Neural crest cell (in vitro differentiated cells): Measurements from ENCODE around the gene KRT9. TPM values are rescaled to one million over a fixed set of nuclear protein-coding genes. Genes with fewer than 3 reads are reported as not detected.

Experiments used
- DNase-seq: peaks from one replicate; pipeline ENCODE4 v3.0.0; 2021; ENCODE audit warnings: low read depth, mixed read lengths, low spot score
- H3K27ac Mint-ChIP-seq: one replicate; pipeline ENCODE4 v1.8.0; 2021; ENCODE audit warnings: mild to moderate bottlenecking, mixed read lengths; ENCODE audit not compliant: unreplicated experiment
- H3K27me3 Mint-ChIP-seq: 2 replicates; pipeline ENCODE4 v1.8.0; 2021; ENCODE audit warnings: low read depth, mild to moderate bottlenecking, mixed read lengths
- H3K36me3 Mint-ChIP-seq: 2 replicates; pipeline ENCODE4 v1.8.0; 2021; ENCODE audit warnings: low read depth, mild to moderate bottlenecking, mixed read lengths
- H3K4me1 Mint-ChIP-seq: 2 replicates; pipeline ENCODE4 v1.8.0; 2021; ENCODE audit warnings: mixed read lengths
- H3K4me3 Mint-ChIP-seq: one replicate; pipeline ENCODE4 v1.8.0; 2021; ENCODE audit warnings: mild to moderate bottlenecking, mixed read lengths
- H3K9me3 Mint-ChIP-seq: 2 replicates; pipeline ENCODE4 v1.8.0; 2021; ENCODE audit warnings: mixed read lengths
- CTCF ChIP-seq: fragments of 200-600 bp; sonication (generic); conservative IDR thresholded peaks from 2 replicates; pipeline ENCODE4 v1.5.0; 2021; ENCODE audit warnings: antibody characterized with exemption, mild to moderate bottlenecking
- total RNA-seq: library from RNA; stranded (reverse); gene quantifications from 2 replicates; pipeline ENCODE4 v1.2.1, GENCODE V29; 2021

KRT9 gene
- total RNA-seq, 1 donor from 2014 or later = not detected

- Mint-ChIP-seq H3K36me3 (no peaks in the 10 kb centered on the region), H3K27me3 (peaks cover 86% of the 10 kb centered on the region), H3K27ac (no peak overlapping the region), H3K4me3 (no peak overlapping the region), H3K9me3 (no peaks in the 10 kb centered on the region), H3K4me1 (peaks cover 5% of the 10 kb centered on the region)
- DNase-seq = no peak
- no peak for TF ChIP-seq CTCF
These were observed 42.4 kb downstream of the KRT9 start for GRCh38 chr17:41529491-41529915.

GRCh38 chr17:41528959-41529353 is 42.9 kb downstream of the KRT9 start:
- DNase-seq = no peak
- peaks cover 90% of the 10 kb centered on the region for H3K27me3 Mint-ChIP-seq
- TF ChIP-seq CTCF = no peak
- no peak overlapping the region for H3K27ac Mint-ChIP-seq
- no peaks in the 10 kb centered on the region for H3K9me3 Mint-ChIP-seq
- no peak overlapping the region for H3K4me3 Mint-ChIP-seq
- peaks cover 5% of the 10 kb centered on the region for H3K4me1 Mint-ChIP-seq
- H3K36me3 Mint-ChIP-seq = no peaks in the 10 kb centered on the region

GRCh38 chr17:41527063-41528023 is 44.5 kb downstream of the KRT9 start:
- Mint-ChIP-seq H3K36me3 (no peaks in the 10 kb centered on the region), H3K4me1 (peaks cover 5% of the 10 kb centered on the region)
- no peak for TF ChIP-seq CTCF

GRCh38 chr17:41524261-41524660 is 47.6 kb downstream of the KRT9 start:
- TF ChIP-seq CTCF = no peak
- H3K27ac Mint-ChIP-seq = no peak overlapping the region
- no peaks in the 10 kb centered on the region for H3K9me3 Mint-ChIP-seq
- DNase-seq = no peak
- peaks cover 5% of the 10 kb centered on the region for H3K4me1 Mint-ChIP-seq
- H3K4me3 Mint-ChIP-seq = no peak overlapping the region
- no peaks in the 10 kb centered on the region for H3K36me3 Mint-ChIP-seq
- H3K27me3 Mint-ChIP-seq = peaks cover 56% of the 10 kb centered on the region

More at GRCh38 chr17:41527063-41528023, 44.5 kb downstream of the KRT9 start:
- Mint-ChIP-seq H3K4me3 (peak overlapping the region; percentile 56), H3K27ac (no peak overlapping the region), H3K9me3 (no peaks in the 10 kb centered on the region), H3K27me3 (peaks cover 80% of the 10 kb centered on the region)
- no peak for DNase-seq

GRCh38 chr17:41523787-41524186 is 48.1 kb downstream of the KRT9 start:
- TF ChIP-seq CTCF = no peak
- Mint-ChIP-seq H3K27ac (no peak overlapping the region), H3K4me3 (no peak overlapping the region)

More at GRCh38 chr17:41523787-41524186, 48.1 kb downstream of the KRT9 start:
- DNase-seq = no peak
- H3K4me1 Mint-ChIP-seq = peaks cover 5% of the 10 kb centered on the region
- no peaks in the 10 kb centered on the region for H3K36me3 Mint-ChIP-seq
- no peaks in the 10 kb centered on the region for H3K9me3 Mint-ChIP-seq
- peaks cover 51% of the 10 kb centered on the region for H3K27me3 Mint-ChIP-seq
